COLO829 (cell line): ENCODE results near the gene PFKL.
"Not testable (repeated sequence)": the region's sequence is repeated elsewhere in the genome, so short reads cannot be mapped to it uniquely, and the experiment has no call there.

ENCODE experiments used
- DNase-seq: peaks from one replicate; pipeline ENCODE4 v3.0.0; 2012; ENCODE audit warnings: low spot score

PFKL gene

GRCh38 chr21:44328242-44328895 lies 28.5 kb downstream of the PFKL start:
- no peak for DNase-seq

- no peak for DNase-seq
These were observed 29.4 kb downstream of the PFKL start for GRCh38 chr21:44329086-44329889.

GRCh38 chr21:44329971-44330681 lies 30.3 kb downstream of the PFKL start:
- DNase-seq, result no peak

GRCh38 chr21:44330698-44331097 lies 30.8 kb downstream of the PFKL start:
- DNase-seq, result no peak

- no peak for DNase-seq
These were observed 31.4 kb downstream of the PFKL start for GRCh38 chr21:44331209-44331608.

GRCh38 chr21:44331650-44332307 lies 31.9 kb downstream of the PFKL start:
- no peak for DNase-seq

GRCh38 chr21:44332383-44332782 lies 32.5 kb downstream of the PFKL start:
- DNase-seq, result no peak

GRCh38 chr21:44332965-44333364 lies 33.1 kb downstream of the PFKL start:
- no peak for DNase-seq

GRCh38 chr21:44333509-44334328 lies 33.9 kb downstream of the PFKL start:
- DNase-seq, result no peak

GRCh38 chr21:44334329-44335030 lies 34.6 kb downstream of the PFKL start:
- no peak for DNase-seq

GRCh38 chr21:44335266-44336059 lies 35.6 kb downstream of the PFKL start:
- no peak for DNase-seq

- no peak for DNase-seq
These were observed 37.6 kb downstream of the PFKL start for GRCh38 chr21:44337449-44337848.

GRCh38 chr21:44337941-44338895 lies 38.4 kb downstream of the PFKL start:
- DNase-seq, result peak; percentile 85

GRCh38 chr21:44338971-44339910 lies 39.4 kb downstream of the PFKL start, which contains the start of gene CFAP410:
CFAP410 (minus strand) TSS chr21:44339390; CDS start chr21:44339194, 196 bp downstream.
- DNase-seq, result peak; percentile 85

- not testable (repeated sequence) for DNase-seq
These were observed 42.0 kb downstream of the PFKL start for GRCh38 chr21:44341726-44342458.

- DNase-seq, result not testable (repeated sequence)
These were observed 43.1 kb downstream of the PFKL start for GRCh38 chr21:44342981-44343380.
